HepG2 (cell line): Measurements from ENCODE around the gene NFIC. TPM values are rescaled to one million over a fixed set of nuclear protein-coding genes. Genes with fewer than 3 reads are reported as not detected.

Experiments used
- ATAC-seq: fragments of 200-7000 bp; cut with Tn5 transposase; 3 replicates; pipeline ENCODE4 v1.9.1; 2020; ENCODE audit warnings: mild to moderate bottlenecking, moderate library complexity
- BruUV-seq: library from RNA; stranded (reverse); fragments of 400-500 nt; replicated peaks from 2 replicates; lab custom pipeline; 2021; lab: Mats Ljungman, UMichigan
- CTCF ChIA-PET: fragments of 300-600 bp; formaldehyde crosslinking; extraction: SDS; loops from one replicate; lab custom pipeline; 2021; ENCODE audit warnings: low total read pairs, inconsistent platforms, low intra/inter-chr PET ratio; lab: Yijun Ruan, JAX
- POLR2A ChIA-PET: fragments of 350-600 bp; sonication (Branson Sonifier 250); formaldehyde crosslinking; loops from one replicate; lab custom pipeline; 2020; ENCODE audit warnings: antibody characterized with exemption, inconsistent platforms; lab: Yijun Ruan, JAX
- DNase-seq: peaks from one replicate; pipeline ENCODE4 v3.0.0-alpha.2; 2015; ENCODE audit warnings: low spot score
- FAIRE-seq: peaks from 3 replicates; lab custom pipeline; 2011; peaks lifted over from hg19 to GRCh38; lab: Jason Lieb, UNC
- H2AFZ ChIP-seq: one replicate; pipeline ENCODE4 v1.6.1; 2011; ENCODE audit warnings: low read length, inconsistent platforms
- H3K27ac ChIP-seq: fragments of 300-600 bp; 3 replicates; pipeline ENCODE4 v1.8.0; 2011; ENCODE audit warnings: mixed run types, mild to moderate bottlenecking, mixed read lengths, low read length, inconsistent platforms; ENCODE audit not compliant: insufficient read depth; ENCODE audit errors: extremely low read length
- H3K27me3 ChIP-seq, 2 experiments: fragments of 200-600 bp in 1 of 2; 2 replicates in 1 of 2; 3 replicates in 1 of 2; pipeline versions ENCODE4 v1.6.0 to v1.8.0; 2011; ENCODE audit warnings: low read length in 2 of 2, mild to moderate bottlenecking in 2 of 2, moderate library complexity in 2 of 2, inconsistent platforms in 1 of 2; ENCODE audit not compliant: insufficient read depth in 2 of 2, control insufficient read depth in 1 of 2
- H3K36me3 ChIP-seq, 2 experiments: fragments of 200-600 bp in 1 of 2; replicated peaks in 1 of 2; 2 replicates in 1 of 2; 3 replicates in 1 of 2; pipeline versions ENCODE4 v1.5.1 to v1.8.0; 2011; ENCODE audit warnings: low read length in 2 of 2, inconsistent platforms in 1 of 2; ENCODE audit not compliant: insufficient read depth in 2 of 2, control insufficient read depth in 1 of 2
- H3K4me1 ChIP-seq: 2 replicates; pipeline ENCODE4 v1.5.1; 2012; ENCODE audit warnings: low read length, inconsistent platforms; ENCODE audit not compliant: insufficient read depth
- H3K4me2 ChIP-seq: 2 replicates; pipeline ENCODE4 v1.6.0; 2011; ENCODE audit warnings: low read depth, low read length, inconsistent platforms
- H3K4me3 ChIP-seq, 3 experiments: fragments of 200-600 bp in 1 of 3; sonication (generic), shearing (Covaris generic) in 1 of 3; replicated peaks in 1 of 3; 2 replicates each; pipeline ENCODE4 v1.5.1; 2011 to 2016; ENCODE audit warnings: low read length in 3 of 3, inconsistent platforms in 2 of 3, low read depth in 2 of 3, mild to moderate bottlenecking in 2 of 3, control low read depth in 1 of 3, mixed read lengths in 1 of 3; ENCODE audit not compliant: insufficient read depth in 1 of 3
- H3K79me2 ChIP-seq: one replicate; pipeline ENCODE4 v1.6.1; 2011; ENCODE audit warnings: low read length, inconsistent platforms; ENCODE audit not compliant: insufficient read depth
- H3K9ac ChIP-seq: 2 replicates; pipeline ENCODE4 v1.6.0; 2011; ENCODE audit warnings: mild to moderate bottlenecking, low read depth, low read length, inconsistent platforms; ENCODE audit not compliant: insufficient read depth
- H3K9me3 ChIP-seq: 2 replicates; pipeline ENCODE4 v1.5.1; 2012; ENCODE audit warnings: mild to moderate bottlenecking, low read length
- H4K20me1 ChIP-seq: 2 replicates; pipeline ENCODE4 v1.6.0; 2011; ENCODE audit warnings: inconsistent platforms, mild to moderate bottlenecking, low read length, moderate library complexity; ENCODE audit not compliant: insufficient read depth
- ATF3 ChIP-seq: sonication (generic); formaldehyde crosslinking; IDR thresholded peaks from 2 replicates; pipeline ENCODE4 v1.4.0; 2020; ENCODE audit warnings: missing genetic modification reagents
- ETS1 ChIP-seq: sonication (generic); formaldehyde crosslinking; IDR thresholded peaks from 2 replicates; pipeline ENCODE4 v1.4.0; 2020; ENCODE audit warnings: missing genetic modification reagents
- FOXK1 ChIP-seq: sonication (generic); formaldehyde crosslinking; IDR thresholded peaks from 2 replicates; pipeline ENCODE4 v1.4.0; 2020; ENCODE audit warnings: low read depth, missing genetic modification reagents, borderline replicate concordance
- HOXA9 ChIP-seq: sonication (generic); formaldehyde crosslinking; IDR thresholded peaks from 2 replicates; pipeline ENCODE4 v1.8.1; 2022; ENCODE audit warnings: missing genetic modification reagents, mild to moderate bottlenecking, moderate library complexity, borderline replicate concordance
- JUN ChIP-seq: sonication (generic); formaldehyde crosslinking; IDR thresholded peaks from 2 replicates; pipeline ENCODE4 v1.4.0; 2020; ENCODE audit warnings: mild to moderate bottlenecking, missing genetic modification reagents
- KDM1A ChIP-seq: IDR thresholded peaks from 2 replicates; pipeline ENCODE4 v1.6.1; 2016; ENCODE audit warnings: missing compliant biosample characterization
- MBD4 ChIP-seq: IDR thresholded peaks from 2 replicates; pipeline ENCODE4 v1.6.1; 2012; ENCODE audit warnings: low read length, inconsistent platforms, borderline replicate concordance
- NCOA2 ChIP-seq: sonication (generic); formaldehyde crosslinking; IDR thresholded peaks from 2 replicates; pipeline ENCODE4 v1.8.0; 2022; ENCODE audit warnings: inconsistent platforms
- RAD21 ChIP-seq: fragments of 450-650 bp; formaldehyde crosslinking; IDR thresholded peaks from 2 replicates; pipeline ENCODE4 v1.5.0; 2020; ENCODE audit warnings: mild to moderate bottlenecking
- ZBTB7B ChIP-seq: sonication (generic); formaldehyde crosslinking; IDR thresholded peaks from 2 replicates; pipeline ENCODE4 v1.4.0; 2020; ENCODE audit warnings: missing genetic modification reagents
- ZFP82 ChIP-seq: sonication (generic); formaldehyde crosslinking; IDR thresholded peaks from 2 replicates; pipeline ENCODE4 v1.5.1; 2020; ENCODE audit warnings: mild to moderate bottlenecking, missing genetic modification reagents, borderline replicate concordance
- ZIK1 ChIP-seq: sonication (generic); formaldehyde crosslinking; IDR thresholded peaks from 2 replicates; pipeline ENCODE4 v1.5.0; 2020; ENCODE audit warnings: mild to moderate bottlenecking, low read depth, missing genetic modification reagents, borderline replicate concordance
- ZNF362 ChIP-seq: sonication (generic); formaldehyde crosslinking; IDR thresholded peaks from 2 replicates; pipeline ENCODE4 v1.4.0; 2020; ENCODE audit warnings: missing genetic modification reagents, mild to moderate bottlenecking, borderline replicate concordance
- ZNF670 ChIP-seq: sonication (generic); formaldehyde crosslinking; IDR thresholded peaks from 2 replicates; pipeline ENCODE4 v1.8.0; 2022; ENCODE audit warnings: mild to moderate bottlenecking, missing genetic modification reagents, borderline replicate concordance
- ZNF687 ChIP-seq: sonication (generic); formaldehyde crosslinking; IDR thresholded peaks from 2 replicates; pipeline ENCODE4 v1.5.1; 2020; ENCODE audit warnings: mild to moderate bottlenecking, missing genetic modification reagents, moderate library complexity
- ZNF703 ChIP-seq: sonication (generic); formaldehyde crosslinking; IDR thresholded peaks from 2 replicates; pipeline ENCODE4 v1.5.1; 2020; ENCODE audit warnings: missing genetic modification reagents, mild to moderate bottlenecking, moderate library complexity, borderline replicate concordance
- ZNF746 ChIP-seq: sonication (generic); formaldehyde crosslinking; IDR thresholded peaks from 2 replicates; pipeline ENCODE4 v1.8.0; 2022; ENCODE audit warnings: mild to moderate bottlenecking, missing genetic modification reagents
- ZNF75D ChIP-seq: sonication (generic); formaldehyde crosslinking; IDR thresholded peaks from 2 replicates; pipeline ENCODE4 v1.8.1; 2023; ENCODE audit warnings: missing genetic modification reagents, mild to moderate bottlenecking, borderline replicate concordance
- ZNF776 ChIP-seq: sonication (generic); formaldehyde crosslinking; IDR thresholded peaks from 2 replicates; pipeline ENCODE4 v1.4.0; 2020; ENCODE audit warnings: mild to moderate bottlenecking, missing genetic modification reagents
- WGBS: methylation state at CpG from one replicate; pipeline ENCODE4 v1.1.6; 2017; ENCODE audit warnings: low lambda C conversion rate; 5-methylcytosine and 5-hydroxymethylcytosine counted together
- in situ Hi-C: cut with HindIII; loops from 2 replicates; pipeline ENCODE4 v1.10.0; 2017; ENCODE audit warnings: low pct_unique_long_range_greater_than_20kb; ENCODE audit not compliant: extremely low pct_ligation_motif_present
- intact Hi-C: fragments of 100-400 bp; cut with micrococcal nuclease; formaldehyde crosslinking; loops from one replicate; pipeline ENCODE4 v1.10.0; 2022; ENCODE audit not compliant: unreplicated experiment
- polyA plus RNA-seq, 8 experiments: library from polyadenylated mRNA; depleted of rRNA in 3 of 8; stranded (reverse) in 7 of 8; unstranded in 1 of 8; fragments of >200 nt; fragmentation: Illumina TruSeq in 4 of 8; extraction: Trizol in 4 of 8; gene quantifications; 2 replicates each; pipeline versions ENCODE4 v1.2.1 to v1.2.3, GENCODE V29; 2011 to 2016; ENCODE audit warnings: low read depth in 4 of 8, missing spikeins in 1 of 8, mixed read lengths in 1 of 8; ENCODE audit not compliant: insufficient read depth in 1 of 8
- total RNA-seq, 5 experiments: library from RNA; depleted of rRNA; stranded (reverse); fragments of >200 nt; fragmentation: Illumina TruSeq; extraction: Trizol; gene quantifications; 2 replicates each; pipeline ENCODE4 v1.2.3, GENCODE V29; 2016; ENCODE audit warnings: low read depth in 1 of 5

The NFIC gene
- total and polyA plus RNA-seq, 2 of the 13 experiments (the other 11 are each of a cell fraction or from before 2014, with no cell fraction given): 1.3 to 2.5 TPM

GRCh38 chr19:3398900-3399278 is 32.5 kb downstream of the NFIC start:
- DNase-seq (no peak), ATAC-seq (no peak), FAIRE-seq (no peak)
- 64% methylated on average over 8 of the region's 10 CpGs for WGBS
- Histone ChIP-seq H4K20me1 (no peaks in the 10 kb centered on the region), H3K4me1 (peaks cover 54% of the 10 kb centered on the region), H3K27me3 (no peaks in the 10 kb centered on the region), H3K9me3 (no peaks in the 10 kb centered on the region), H3K27ac (peak overlapping the region; percentile 89), H3K79me2 (peaks cover 3% of the 10 kb centered on the region), H3K4me3 (0 out of 6 replicates have a peak overlapping the region, but pooled peaks of 1 of the 3 experiments have one; percentile 37), H3K4me2 (peak overlapping the region; percentile 55; the same call in 1 of the 2 replicates), H3K36me3 (no peaks in the 10 kb centered on the region; a peak in 1 of 5 replicates), H3K9ac (no peak overlapping the region), H2AFZ (no peak overlapping the region)
- no TSS peak for BruUV-seq
- POLR2A ChIA-PET: interaction anchor here (0.9 to 2.8 kb wide), 4 partner anchors 9 to 81 kb away, joined by 4 to 10 read pairs (median 6); partner anchors contain the start of gene SMIM24
- in situ Hi-C loops: no loop called here
- CTCF ChIA-PET: no interaction called here
- intact Hi-C loops: no loop called here
- TF ChIP-seq KDM1A (CRISPR knock-in tag) (no peak), ZIK1 (no peak), ATF3 (CRISPR knock-in tag) (no peak), ZFP82 (CRISPR knock-in tag) (0 out of 2 replicates have a peak, but pooled peaks have one; percentile 74), ETS1 (CRISPR knock-in tag) (no peak), ZNF746 (CRISPR knock-in tag) (no peak), ZNF75D (no peak), ZNF670 (CRISPR knock-in tag) (peak; percentile 66; the same call in 1 of the 2 replicates), ZNF776 (0 out of 2 replicates have a peak, but pooled peaks have one; percentile 13), RAD21 (CRISPR knock-in tag) (0 out of 2 replicates have a peak, but pooled peaks have one; percentile 13), JUN (CRISPR knock-in tag) (no peak), ZNF703 (CRISPR knock-in tag) (no peak), HOXA9 (CRISPR knock-in tag) (0 out of 2 replicates have a peak, but pooled peaks have one; percentile 3), FOXK1 (CRISPR knock-in tag) (0 out of 2 replicates have a peak, but pooled peaks have one; percentile 2), ZBTB7B (no peak; the same call in 1 of the 2 replicates), MBD4 (no peak), ZNF362 (CRISPR knock-in tag) (no peak), ZNF687 (peak; percentile 22; the same call in 1 of the 2 replicates), NCOA2 (CRISPR knock-in tag) (no peak)
